Upper lobe of left lung (tissue), 4 donors: Measurements from ENCODE around the gene KCTD21.

Source experiments
- EP300 ChIP-seq, 4 donors: sonication (generic); formaldehyde crosslinking; IDR thresholded peaks; one replicate each; pipeline ENCODE4 v1.5.1; 2017; ENCODE audit warnings: antibody characterized with exemption in 4 of 4, control low read depth in 2 of 4
- POLR2A ChIP-seq, 4 donors: fragments of 450-650 bp; IDR thresholded peaks; one replicate each; pipeline ENCODE4 v1.5.1; 2016 to 2017; ENCODE audit warnings: antibody characterized with exemption in 4 of 4, mild to moderate bottlenecking in 2 of 4
- POLR2AphosphoS5 ChIP-seq, 2 donors: sonication (generic); formaldehyde crosslinking; IDR thresholded peaks; one replicate each; pipeline ENCODE4 v1.5.1; 2017; ENCODE audit warnings: antibody characterized with exemption in 2 of 2
- TF ChIP-seq, protein P1 (sequence below), 6 experiments: fragments of 450-650 bp in 4 of 6; fragments of 200-600 bp in 2 of 6; sonication (generic) in 2 of 6; IDR thresholded peaks; one replicate each; pipeline ENCODE4 v1.5.1; 2016 to 2019; ENCODE audit warnings: antibody characterized with exemption in 6 of 6

DNA sequence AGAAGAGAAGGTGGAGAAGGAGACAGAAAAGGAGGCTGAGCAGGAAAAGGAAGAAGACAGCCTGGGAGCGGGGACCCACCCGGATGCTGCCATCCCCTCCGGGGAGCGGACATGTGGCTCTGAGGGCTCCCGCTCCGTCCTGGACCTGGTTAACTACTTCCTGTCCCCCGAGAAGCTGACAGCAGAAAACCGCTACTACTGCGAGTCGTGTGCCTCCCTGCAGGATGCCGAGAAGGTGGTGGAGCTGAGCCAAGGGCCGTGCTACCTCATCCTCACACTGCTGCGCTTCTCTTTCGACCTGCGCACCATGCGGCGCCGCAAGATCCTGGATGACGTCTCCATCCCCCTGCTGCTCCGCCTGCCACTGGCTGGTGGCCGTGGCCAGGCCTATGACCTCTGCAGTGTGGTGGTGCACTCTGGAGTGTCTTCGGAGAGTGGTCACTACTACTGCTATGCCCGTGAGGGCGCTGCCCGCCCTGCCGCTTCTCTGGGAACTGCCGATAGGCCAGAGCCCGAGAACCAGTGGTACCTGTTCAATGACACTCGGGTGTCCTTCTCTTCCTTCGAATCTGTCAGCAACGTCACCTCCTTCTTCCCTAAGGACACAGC lies 21.7 kb upstream of the KCTD21 start:
- TF ChIP-seq, protein P1, sequence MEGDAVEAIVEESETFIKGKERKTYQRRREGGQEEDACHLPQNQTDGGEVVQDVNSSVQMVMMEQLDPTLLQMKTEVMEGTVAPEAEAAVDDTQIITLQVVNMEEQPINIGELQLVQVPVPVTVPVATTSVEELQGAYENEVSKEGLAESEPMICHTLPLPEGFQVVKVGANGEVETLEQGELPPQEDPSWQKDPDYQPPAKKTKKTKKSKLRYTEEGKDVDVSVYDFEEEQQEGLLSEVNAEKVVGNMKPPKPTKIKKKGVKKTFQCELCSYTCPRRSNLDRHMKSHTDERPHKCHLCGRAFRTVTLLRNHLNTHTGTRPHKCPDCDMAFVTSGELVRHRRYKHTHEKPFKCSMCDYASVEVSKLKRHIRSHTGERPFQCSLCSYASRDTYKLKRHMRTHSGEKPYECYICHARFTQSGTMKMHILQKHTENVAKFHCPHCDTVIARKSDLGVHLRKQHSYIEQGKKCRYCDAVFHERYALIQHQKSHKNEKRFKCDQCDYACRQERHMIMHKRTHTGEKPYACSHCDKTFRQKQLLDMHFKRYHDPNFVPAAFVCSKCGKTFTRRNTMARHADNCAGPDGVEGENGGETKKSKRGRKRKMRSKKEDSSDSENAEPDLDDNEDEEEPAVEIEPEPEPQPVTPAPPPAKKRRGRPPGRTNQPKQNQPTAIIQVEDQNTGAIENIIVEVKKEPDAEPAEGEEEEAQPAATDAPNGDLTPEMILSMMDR (IDR thresholded peaks at IDR 0.05): no peak
- no peak for TF ChIP-seq POLR2A (IDR thresholded peaks at IDR 0.05)
- peak in 1 of 2 donors; percentile 7 for TF ChIP-seq POLR2AphosphoS5 (IDR thresholded peaks at IDR 0.05)
- no peak for TF ChIP-seq EP300 (IDR thresholded peaks at IDR 0.05)
